Transverse colon (tissue), 3 donors: ENCODE measurements around the gene PRKG1.

Source experiments
- CTCF ChIP-seq, 5 experiments: fragments of 200-600 bp in 3 of 5; fragments of 450-650 bp in 2 of 5; sonication (generic) in 3 of 5; IDR thresholded peaks; 1 replicate in 2 of 5; 2 replicates in 3 of 5; pipeline ENCODE4 v1.5.1; 2016 to 2017; ENCODE audit warnings: antibody characterized with exemption in 5 of 5, inconsistent platforms in 3 of 5, mild to moderate bottlenecking in 2 of 5, moderate library complexity in 1 of 5
- POLR2A ChIP-seq: fragments of 450-650 bp; IDR thresholded peaks from one replicate; pipeline ENCODE4 v1.6.1; 2016; ENCODE audit warnings: antibody characterized with exemption, mild to moderate bottlenecking, moderate library complexity

- TF ChIP-seq CTCF (IDR thresholded peaks at IDR 0.05) (no peak), POLR2A (no peak)
These were observed 835.9 kb downstream of the PRKG1 start for GRCh38 chr10:51910189-51910588.
